Measurements from ENCODE around the gene SUPT20HL1. TPM values are rescaled to one million over a fixed set of nuclear protein-coding genes. Genes with fewer than 3 reads are reported as not detected.

Gene SUPT20HL1
- polyA plus RNA-seq, 1 experiment: not detected

- Histone ChIP-seq H3K4me3 (ENCODE audit: low read depth, low read length) (no peak overlapping the region), H3K27me3 (ENCODE audit: control insufficient read depth, insufficient read depth, low read length) (no peaks in the 10 kb centered on the region), H3K36me3 (ENCODE audit: control insufficient read depth, insufficient read depth, low read length) (no peaks in the 10 kb centered on the region)
- TF ChIP-seq CTCF (IDR thresholded peaks at IDR 0.05; ENCODE audit: insufficient read depth, low read depth, low read length): no peak
- ChIA-PET POLR2A (no interaction called here), CTCF (interaction anchor here (0.6 to 2.4 kb wide), 6 partner anchors 14 to 288 kb away, joined by 3 to 11 read pairs (median 3); no protein-coding TSS in a partner anchor)
- DNase-seq (ENCODE audit: low read depth): no peak
These were observed 11.8 kb downstream of the SUPT20HL1 start for GRCh38 chrX:24372021-24372763.

GRCh38 chrX:24375600-24376131 is 15.2 kb downstream of the SUPT20HL1 start:
- no peak for DNase-seq (ENCODE audit: low read depth)
- CTCF ChIA-PET: no interaction called here
- POLR2A ChIA-PET: no interaction called here
- no peaks in the 10 kb centered on the region for H3K27me3 ChIP-seq (ENCODE audit: control insufficient read depth, insufficient read depth, low read length)
- no peaks in the 10 kb centered on the region for H3K36me3 ChIP-seq (ENCODE audit: control insufficient read depth, insufficient read depth, low read length)
- H3K4me3 ChIP-seq (ENCODE audit: low read depth, low read length): no peak overlapping the region
- no peak for TF ChIP-seq CTCF (IDR thresholded peaks at IDR 0.05; ENCODE audit: insufficient read depth, low read depth, low read length)

- H3K27me3 ChIP-seq (ENCODE audit: control insufficient read depth, insufficient read depth, low read length): no peaks in the 10 kb centered on the region
- CTCF ChIA-PET: no interaction called here
- no peak for DNase-seq (ENCODE audit: low read depth)
- POLR2A ChIA-PET: no interaction called here
- no peaks in the 10 kb centered on the region for H3K36me3 ChIP-seq (ENCODE audit: control insufficient read depth, insufficient read depth, low read length)
- TF ChIP-seq CTCF (IDR thresholded peaks at IDR 0.05; ENCODE audit: insufficient read depth, low read depth, low read length): no peak
- no peak overlapping the region for H3K4me3 ChIP-seq (ENCODE audit: low read depth, low read length)
These were observed 16.0 kb downstream of the SUPT20HL1 start for GRCh38 chrX:24376403-24376802.

GRCh38 chrX:24377195-24377594 is 16.8 kb downstream of the SUPT20HL1 start:
- Histone ChIP-seq H3K27me3 (ENCODE audit: control insufficient read depth, insufficient read depth, low read length) (no peaks in the 10 kb centered on the region), H3K4me3 (ENCODE audit: low read depth, low read length) (no peak overlapping the region), H3K36me3 (ENCODE audit: control insufficient read depth, insufficient read depth, low read length) (no peaks in the 10 kb centered on the region)
- CTCF ChIA-PET: no interaction called here
- no peak for DNase-seq (ENCODE audit: low read depth)
- TF ChIP-seq CTCF (IDR thresholded peaks at IDR 0.05; ENCODE audit: insufficient read depth, low read depth, low read length): no peak
- POLR2A ChIA-PET: no interaction called here

GRCh38 chrX:24377911-24378468 is 17.6 kb downstream of the SUPT20HL1 start:
- no peak for TF ChIP-seq CTCF (IDR thresholded peaks at IDR 0.05; ENCODE audit: insufficient read depth, low read depth, low read length)
- Histone ChIP-seq H3K36me3 (ENCODE audit: control insufficient read depth, insufficient read depth, low read length) (no peaks in the 10 kb centered on the region), H3K27me3 (ENCODE audit: control insufficient read depth, insufficient read depth, low read length) (no peaks in the 10 kb centered on the region), H3K4me3 (ENCODE audit: low read depth, low read length) (no peak overlapping the region)
- DNase-seq (ENCODE audit: low read depth): no peak
- CTCF ChIA-PET: no interaction called here
- POLR2A ChIA-PET: no interaction called here
